NCI-H187 treated with DMSO at 0.1 percent for 48 hours (cell line): ENCODE measurements around the gene UNC119.
A peak's percentile ranks its signal among the peaks of the same experiment; 100 is the strongest.
"Not testable (repeated sequence)": the region's sequence is repeated elsewhere in the genome, so short reads cannot be mapped to it uniquely, and the experiment has no call there.

Experiments used
- DNase-seq: peaks from one replicate; lab custom pipeline; 2025; lab: John Stamatoyannopoulos, UW

The UNC119 gene

DNA sequence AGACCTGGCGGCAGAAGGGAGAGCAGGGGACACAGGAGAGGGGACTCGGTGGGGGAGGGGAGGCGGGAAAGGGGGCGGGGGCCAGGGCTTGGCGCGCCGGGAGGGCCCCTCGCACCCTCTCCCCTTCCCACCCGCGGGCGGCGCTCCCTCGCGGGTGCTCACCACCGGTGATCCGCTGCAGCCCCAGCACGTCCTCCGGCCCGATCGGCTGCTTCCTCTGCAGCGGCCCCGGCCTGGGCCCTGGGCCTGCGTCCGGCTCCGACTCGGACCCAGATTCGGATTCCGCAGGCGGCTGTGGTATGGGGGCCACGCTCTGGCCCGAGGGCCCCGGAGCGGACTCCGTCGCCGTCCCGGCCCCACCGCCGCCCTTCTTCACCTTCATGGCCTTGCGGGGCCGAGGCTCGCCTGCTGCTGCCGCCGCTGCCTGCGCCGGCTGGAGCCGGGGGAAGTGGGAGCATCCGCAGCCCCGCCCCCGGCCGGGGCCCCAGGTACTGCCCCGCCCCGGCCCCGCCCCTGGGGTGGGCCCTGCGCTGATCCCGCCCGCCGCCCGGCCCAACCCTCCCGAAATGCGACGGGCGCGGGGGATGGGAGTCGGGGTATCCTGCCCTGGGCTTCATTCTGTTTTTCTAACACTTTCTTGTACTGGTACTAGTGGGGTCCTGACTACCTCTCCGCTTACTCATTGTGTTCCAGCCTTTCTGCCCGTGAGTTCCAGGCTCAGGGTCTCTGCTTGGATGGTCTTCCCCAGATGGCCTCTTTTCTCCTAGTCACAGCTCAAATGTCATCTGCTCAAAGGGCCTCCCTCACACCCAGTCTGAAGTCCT lies at the start of gene UNC119:
Gene UNC119, minus strand, starts transcription at position 449 of the 824 bp plus-strand sequence. Its CDS starts 67 bp downstream, at position 382.
- no peak for DNase-seq

DNA sequence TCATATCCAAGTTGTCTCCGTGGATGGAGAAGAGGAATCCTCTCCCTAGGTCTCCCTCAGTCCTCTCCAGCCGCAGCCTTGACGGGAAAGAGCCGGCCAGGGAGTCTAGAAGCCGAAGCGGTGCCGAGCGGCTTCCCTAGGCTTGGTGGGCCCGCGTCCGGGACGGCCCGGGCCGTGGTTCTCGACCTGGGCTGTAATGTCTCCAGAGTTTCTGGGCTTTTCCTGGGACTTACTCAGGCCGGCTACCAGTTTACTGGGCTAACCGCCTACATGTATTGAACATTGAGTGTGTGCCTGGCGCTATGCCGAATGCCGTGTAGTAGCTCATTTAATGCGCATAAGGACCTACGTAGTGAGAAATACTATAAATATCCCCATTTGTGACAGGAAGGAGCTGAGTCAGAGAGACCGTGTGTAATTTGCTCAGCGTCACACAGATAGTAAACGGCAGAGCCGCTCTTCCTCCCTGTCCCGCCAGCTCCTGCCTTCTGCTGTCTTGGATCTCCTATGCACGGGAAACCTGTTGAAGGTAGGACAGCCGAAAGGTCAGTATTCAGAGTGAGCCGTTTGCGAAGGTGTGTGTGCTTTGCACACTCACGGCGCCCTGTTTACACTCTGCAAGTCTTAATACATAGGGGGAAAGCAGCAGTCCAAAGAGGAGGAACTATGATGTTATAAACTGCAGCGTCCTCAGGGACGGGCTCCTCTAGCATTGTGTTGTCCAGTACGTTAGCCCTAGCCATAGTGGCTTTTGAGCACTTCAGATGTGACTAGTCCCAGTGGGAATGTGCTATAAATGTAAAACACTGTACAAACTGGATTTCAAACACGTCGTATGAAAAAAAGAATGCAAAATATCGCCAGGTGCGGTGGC lies 47.1 kb upstream of the UNC119 start:
- DNase-seq = peak; percentile 6

DNA sequence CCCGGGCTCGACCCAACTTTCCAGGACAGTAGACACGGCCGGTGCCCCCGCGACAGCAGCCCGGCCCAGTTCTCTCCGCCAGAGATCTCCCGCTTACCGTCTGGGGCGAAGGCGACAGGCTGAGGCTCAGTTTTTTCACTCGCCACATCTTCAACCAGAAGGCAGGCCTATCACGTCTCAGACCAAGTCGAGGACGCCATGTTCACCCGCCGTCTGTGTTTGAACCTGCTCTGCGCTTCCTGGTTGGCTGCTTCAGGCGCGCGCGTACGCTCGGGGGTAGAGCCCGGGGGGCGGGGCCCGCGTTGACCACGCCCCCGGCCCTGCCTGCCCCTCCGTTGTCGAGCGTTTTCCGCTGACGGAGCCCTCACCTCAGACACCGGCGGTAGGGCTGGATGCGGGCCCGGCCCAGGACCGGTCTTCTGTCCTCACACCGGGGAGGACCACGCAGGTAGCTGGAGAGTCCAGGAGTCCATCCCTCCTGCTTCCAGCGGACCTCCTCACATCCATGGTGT lies 46.4 kb upstream of the UNC119 start, which contains the start of gene SPAG5:
Gene SPAG5, minus strand, starts transcription at position 227 of the 512 bp plus-strand sequence. Its CDS starts 79 bp downstream, at position 148.
- peak; percentile 63 for DNase-seq

DNA sequence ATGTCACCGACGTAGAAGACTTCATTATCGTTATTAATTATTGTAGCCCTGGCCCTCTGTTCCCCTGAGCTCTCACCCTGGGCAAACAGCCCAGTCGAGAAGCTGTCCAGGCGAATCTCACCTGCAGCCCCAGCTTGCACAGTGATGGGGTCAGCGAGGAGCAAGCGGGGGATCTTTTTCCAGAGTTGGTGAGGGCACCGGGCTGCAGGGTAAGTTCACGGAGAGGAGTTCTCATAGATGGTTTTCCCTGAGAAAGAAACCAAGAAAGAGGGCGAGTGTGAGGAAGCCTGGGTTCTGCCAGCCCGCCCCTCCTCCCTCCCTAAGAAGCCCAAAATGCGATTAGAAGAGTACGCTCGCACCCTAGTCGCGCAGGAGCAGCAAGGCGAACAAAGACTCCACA lies 46.0 kb upstream of the UNC119 start:
- DNase-seq = no peak

DNA sequence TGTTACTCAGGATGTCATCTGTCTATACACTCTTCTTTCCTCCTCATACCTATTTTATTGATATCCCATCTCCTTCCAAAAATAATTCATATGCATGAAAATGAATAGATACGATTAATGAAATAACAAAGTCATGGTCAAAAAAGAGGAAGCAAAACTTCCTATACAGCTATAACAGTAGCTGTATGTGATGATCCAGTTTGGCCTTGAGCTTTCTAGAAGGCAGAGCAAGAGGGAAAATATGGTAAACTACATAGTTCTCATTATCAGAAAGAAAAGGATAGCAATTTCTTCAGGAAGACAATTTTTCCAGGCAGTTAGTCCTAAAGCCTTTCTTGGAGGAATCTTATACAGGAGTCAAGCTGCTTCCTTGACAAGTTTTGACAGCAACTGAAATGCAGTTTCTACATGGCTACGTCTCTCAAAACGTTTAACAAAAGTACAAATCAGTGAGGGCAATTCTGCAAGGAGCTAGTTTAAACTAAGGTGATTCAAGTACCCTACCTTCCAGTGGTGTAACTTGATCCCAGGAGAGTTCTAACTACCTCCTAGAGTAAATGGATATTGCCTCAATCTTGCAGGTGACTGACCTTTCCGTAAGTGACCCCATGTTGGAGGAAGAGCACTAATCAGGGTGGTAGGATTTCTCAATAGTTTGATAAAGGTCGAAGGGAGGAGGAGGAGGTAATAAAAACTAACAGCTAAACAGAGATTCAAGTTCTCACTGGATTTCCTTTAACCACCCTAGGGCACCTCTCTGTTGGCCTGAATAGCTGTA lies 45.4 kb upstream of the UNC119 start:
- no peak for DNase-seq

- no peak for DNase-seq
These were observed 39.8 kb upstream of the UNC119 start for GRCh38 chr17:28592260-28592659.

GRCh38 chr17:28585851-28586250 lies 33.4 kb upstream of the UNC119 start:
- no peak for DNase-seq

GRCh38 chr17:28584434-28584833 lies 32.0 kb upstream of the UNC119 start:
- DNase-seq = no peak

GRCh38 chr17:28582513-28582912 lies 30.1 kb upstream of the UNC119 start:
- no peak for DNase-seq

DNA sequence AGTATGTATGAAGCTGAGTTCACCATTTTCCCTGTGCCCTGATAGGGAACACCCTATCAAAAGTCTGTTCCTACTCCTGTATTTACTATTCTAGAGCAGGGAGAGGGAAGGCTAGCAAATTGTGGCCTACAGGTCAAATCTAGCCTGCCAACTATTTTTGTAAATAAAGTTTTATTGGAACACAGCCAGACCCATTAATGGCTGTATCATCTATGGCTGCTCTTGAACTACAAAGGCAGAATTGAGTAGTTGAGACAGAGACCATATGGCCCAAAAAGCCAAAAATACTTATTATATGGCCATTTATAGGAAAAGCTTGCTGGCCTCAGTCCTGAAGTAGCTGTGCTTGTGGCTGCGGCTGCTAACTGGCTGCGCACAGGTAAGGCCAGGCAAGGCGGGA lies 28.5 kb upstream of the UNC119 start:
- no peak for DNase-seq

DNA sequence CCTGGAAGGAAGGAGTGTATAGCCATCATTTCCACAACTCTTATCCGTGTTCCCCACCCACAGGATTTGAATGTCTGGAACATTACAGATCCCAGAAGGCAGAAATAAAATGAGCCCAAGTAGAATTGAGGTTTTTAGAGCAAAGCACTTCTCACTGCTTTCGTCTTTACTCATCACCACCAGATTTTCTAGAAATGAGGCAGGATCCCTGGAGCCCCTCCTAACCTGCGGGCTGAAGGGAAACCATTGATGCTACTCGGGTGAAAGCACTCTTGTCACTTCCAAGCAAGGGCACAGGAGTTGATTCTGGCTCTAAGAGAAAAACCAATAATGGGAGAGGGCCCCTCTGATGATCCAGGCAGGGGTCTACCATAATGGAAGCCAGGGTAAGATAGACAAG lies 27.1 kb upstream of the UNC119 start:
- DNase-seq = no peak

DNA sequence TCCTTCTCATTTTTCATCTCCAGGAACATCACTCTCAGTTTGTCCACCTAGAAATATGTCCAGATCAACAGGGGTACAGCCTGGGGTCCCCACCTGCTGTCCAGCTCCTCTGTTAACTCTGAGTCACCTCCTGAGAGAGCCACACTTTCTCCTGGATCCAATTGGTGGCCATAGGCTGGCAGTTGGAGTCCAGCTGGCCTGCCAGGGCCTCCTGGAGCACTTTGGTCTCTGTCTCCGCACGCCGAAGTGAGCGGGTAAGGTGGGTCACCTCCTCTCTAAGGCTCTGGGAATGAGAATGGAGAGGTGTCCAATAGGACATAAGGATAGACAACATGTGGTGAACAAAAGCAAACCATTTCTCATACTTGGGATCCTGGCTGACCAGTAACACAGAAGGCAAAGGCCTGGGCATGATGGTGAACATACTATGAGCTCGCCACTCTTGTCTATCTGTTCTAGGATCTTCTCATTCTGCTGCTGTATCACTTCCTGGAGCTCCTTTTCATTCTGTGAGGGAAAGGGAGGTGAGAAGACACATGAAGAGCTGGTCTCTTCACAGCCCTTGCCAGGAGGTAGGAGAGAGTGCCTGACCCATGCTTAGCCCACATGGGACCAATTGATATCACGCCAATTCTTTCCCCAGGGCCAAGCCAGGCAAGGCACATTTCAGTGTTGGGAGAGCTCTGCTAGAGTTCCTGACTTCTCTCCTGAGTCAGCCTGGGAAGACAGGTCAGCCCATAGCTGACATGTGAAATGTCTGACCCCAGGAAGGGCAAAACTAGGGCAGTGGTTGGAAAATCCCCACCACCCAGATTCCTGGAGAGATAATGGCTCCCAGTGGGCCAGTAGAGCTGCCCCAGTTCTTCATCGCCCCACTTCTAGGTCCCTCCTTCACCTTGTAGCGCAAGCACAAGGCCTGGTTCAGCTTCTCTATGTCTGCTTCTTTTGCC lies 26.1 kb upstream of the UNC119 start:
- DNase-seq = no peak

GRCh38 chr17:28577466-28577824 lies 25.0 kb upstream of the UNC119 start:
- no peak for DNase-seq

- peak; percentile 83 for DNase-seq
These were observed 24.5 kb upstream of the UNC119 start, which contains the start of gene ALDOC for GRCh38 chr17:28576758-28577465. Gene ALDOC, minus strand, starts transcription at chr17:28576895. Its CDS starts 1,363 bp downstream, at chr17:28575532.

DNA sequence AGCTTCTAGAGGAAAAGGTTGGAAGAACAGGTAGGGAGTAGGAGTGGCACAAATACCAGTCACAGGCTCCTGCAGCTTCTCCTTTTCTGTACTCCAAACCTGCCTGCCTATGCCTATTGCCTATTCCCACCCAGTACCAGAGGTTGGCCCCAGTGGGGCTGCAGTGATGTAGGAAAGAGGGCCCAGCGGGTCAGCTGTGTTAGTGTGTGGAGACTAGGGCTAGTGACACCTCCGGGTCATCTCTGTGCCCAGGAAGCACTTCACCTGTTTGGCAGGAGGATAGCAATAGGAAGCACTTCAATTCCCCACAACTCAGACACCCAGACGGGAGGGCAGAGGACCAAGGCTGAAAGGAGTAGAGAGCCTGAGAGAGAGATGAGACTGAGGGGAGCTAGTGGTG lies 23.6 kb upstream of the UNC119 start:
- DNase-seq = not testable (repeated sequence)

GRCh38 chr17:28575126-28575795 lies 22.8 kb upstream of the UNC119 start:
- no peak for DNase-seq

DNA sequence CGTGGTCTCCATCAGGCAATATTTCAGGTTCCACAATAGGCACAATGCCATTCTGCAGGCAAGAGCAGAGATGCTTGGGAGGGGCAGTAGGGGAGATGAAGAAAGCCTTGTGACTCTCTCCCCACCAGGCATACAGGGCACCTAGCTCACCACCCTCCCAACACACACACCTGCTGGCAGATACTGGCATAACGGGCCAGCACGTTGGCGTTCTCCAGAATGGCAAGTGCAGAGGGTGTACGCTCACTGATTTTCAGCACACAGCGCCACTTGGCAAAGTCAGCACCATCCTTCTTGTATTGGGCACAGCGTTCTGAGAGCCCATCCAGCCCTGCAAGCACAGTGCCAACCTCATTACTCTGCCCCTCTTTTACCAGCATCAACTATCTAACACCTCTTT lies 22.1 kb upstream of the UNC119 start:
- no peak for DNase-seq

DNA sequence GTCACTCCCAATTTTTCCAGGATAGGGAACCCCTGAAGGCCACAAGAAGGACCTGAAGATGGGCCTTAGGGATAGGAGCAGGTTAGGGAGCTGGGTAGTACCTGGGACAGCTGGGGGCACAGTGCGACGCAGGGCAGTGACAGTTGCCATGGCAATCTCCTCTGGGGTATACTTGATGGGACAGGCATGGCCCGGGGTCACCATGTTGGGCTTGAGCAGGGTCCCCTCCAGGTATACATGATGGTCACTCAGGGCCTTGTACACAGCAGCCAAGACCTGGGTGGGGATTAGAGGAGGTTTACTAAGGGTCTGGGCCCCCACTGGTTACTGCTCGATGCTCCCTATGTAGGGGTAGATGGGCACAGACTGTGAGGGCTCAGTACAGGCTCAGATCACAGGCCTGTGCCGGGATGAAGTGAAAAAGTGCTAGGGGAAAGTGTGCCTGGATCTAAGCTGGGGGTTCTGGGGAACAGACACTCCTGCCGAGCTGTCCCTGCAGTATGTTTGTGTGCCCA lies 21.6 kb upstream of the UNC119 start:
- no peak for DNase-seq

- no peak for DNase-seq
These were observed 21.1 kb upstream of the UNC119 start for GRCh38 chr17:28573521-28573920.
